ENCODE measurements around the gene FAM200A.

- TF ChIP-seq CTCF (conservative IDR thresholded peaks at IDR 0.05): no peak
- no peak for TF ChIP-seq EZH2 (IDR thresholded peaks at IDR 0.05; ENCODE audit: low read depth)
Observed at GRCh38 chr7:99562114-99562784, 10.3 kb upstream of the FAM200A start.

Data from PC-9 (cell line).